Caco-2 (cell line): ENCODE measurements around the gene RNF208. TPM values are rescaled to one million over a fixed set of nuclear protein-coding genes. Genes with fewer than 3 reads are reported as not detected.

Experiments
- BruUV-seq: library from RNA; stranded (reverse); fragments of 400-500 nt; replicated peaks from 2 replicates; lab custom pipeline; 2021; lab: Mats Ljungman, UMichigan
- CTCF ChIA-PET: fragments of 300-600 bp; sonication (Branson Sonifier 250); formaldehyde crosslinking; loops from one replicate; lab custom pipeline; 2022; ENCODE audit warnings: antibody characterized with exemption; lab: Charles Lee
- POLR2A ChIA-PET: fragments of 300-600 bp; sonication (Branson Sonifier 250); formaldehyde crosslinking; loops from one replicate; lab custom pipeline; 2022; ENCODE audit warnings: antibody characterized with exemption; lab: Charles Lee
- DNase-seq, 2 experiments: peaks; one replicate each; pipeline versions ENCODE4 v3.0.0 to v3.0.0-alpha.2; 2020 to 2022
- H3K27me3 ChIP-seq: replicated peaks from 2 replicates; pipeline ENCODE4 v1.6.0; 2011; ENCODE audit warnings: low read length; ENCODE audit not compliant: control insufficient read depth, insufficient read depth
- H3K36me3 ChIP-seq: 2 replicates; pipeline ENCODE4 v1.5.1; 2011; ENCODE audit warnings: low read length; ENCODE audit not compliant: control insufficient read depth, insufficient read depth
- H3K4me1 ChIP-seq: fragments of 250-450 bp; sonication (Bioruptor Pico); 2 replicates; pipeline ENCODE4 v1.5.1; 2020; ENCODE audit warnings: mild to moderate bottlenecking
- H3K4me3 ChIP-seq: 2 replicates; pipeline ENCODE4 v1.5.1; 2011; ENCODE audit warnings: low read depth, mild to moderate bottlenecking, control low read depth, low read length
- H3K9me3 ChIP-seq: fragments of 250-450 bp; sonication (Bioruptor Pico); 2 replicates; pipeline ENCODE4 v1.5.1; 2020; ENCODE audit warnings: mild to moderate bottlenecking, moderate library complexity
- H3K27ac Mint-ChIP-seq: one replicate; pipeline ENCODE4 v1.8.0; 2022; ENCODE audit warnings: mixed read lengths; ENCODE audit not compliant: unreplicated experiment
- H3K27me3 Mint-ChIP-seq: one replicate; pipeline ENCODE4 v1.8.0; 2022; ENCODE audit warnings: mixed read lengths; ENCODE audit not compliant: insufficient read depth, unreplicated experiment
- H3K36me3 Mint-ChIP-seq: one replicate; pipeline ENCODE4 v1.8.0; 2022; ENCODE audit warnings: mild to moderate bottlenecking, mixed read lengths; ENCODE audit not compliant: insufficient read depth, unreplicated experiment
- H3K4me1 Mint-ChIP-seq: one replicate; pipeline ENCODE4 v1.8.0; 2022; ENCODE audit warnings: low read depth, mixed read lengths; ENCODE audit not compliant: unreplicated experiment
- H3K4me3 Mint-ChIP-seq: one replicate; pipeline ENCODE4 v1.8.0; 2022; ENCODE audit warnings: mild to moderate bottlenecking, moderate library complexity, mixed read lengths; ENCODE audit not compliant: unreplicated experiment
- H3K9me3 Mint-ChIP-seq: one replicate; pipeline ENCODE4 v1.8.0; 2022; ENCODE audit warnings: mixed read lengths; ENCODE audit not compliant: unreplicated experiment
- CTCF ChIP-seq, 2 experiments: fragments of 200-600 bp in 1 of 2; IDR thresholded peaks; 1 replicate in 1 of 2; 2 replicates in 1 of 2; pipeline versions ENCODE4 v1.5.1 to v1.8.0; 2011 to 2022; ENCODE audit warnings: antibody characterized with exemption in 1 of 2, control low read depth in 1 of 2, inconsistent platforms in 1 of 2, low read depth in 1 of 2, low read length in 1 of 2, mild to moderate bottlenecking in 1 of 2, moderate library complexity in 1 of 2; ENCODE audit not compliant: insufficient read depth in 1 of 2, severe bottlenecking in 1 of 2, unreplicated experiment in 1 of 2
- intact Hi-C: fragments of 100-400 bp; cut with micrococcal nuclease; formaldehyde crosslinking; loops from one replicate; pipeline ENCODE4 v1.10.0; 2022; ENCODE audit not compliant: unreplicated experiment
- total RNA-seq: library from RNA; stranded (reverse); gene quantifications from 2 replicates; pipeline ENCODE4 v1.2.3, GENCODE V29; 2022

Gene RNF208
- total RNA-seq, 1 experiment from 2014 or later = 6.5 TPM

- no peaks in the 10 kb centered on the region for H3K9me3 ChIP-seq
- Mint-ChIP-seq H3K27ac (no peak overlapping the region), H3K27me3 (peaks cover 3% of the 10 kb centered on the region), H3K4me1 (peaks cover 13% of the 10 kb centered on the region), H3K36me3 (peaks cover 36% of the 10 kb centered on the region), H3K4me3 (no peak overlapping the region), H3K9me3 (no peaks in the 10 kb centered on the region)
- no peak overlapping the region for H3K4me3 ChIP-seq
- ChIA-PET POLR2A (interaction anchor here (0.5 to 1.1 kb wide), 6 partner anchors 10 to 190 kb away, joined by 3 to 9 read pairs (median 4); partner anchors contain the start of gene RNF224), CTCF (interaction anchor here (0.5 to 1.5 kb wide), 43 partner anchors 10 to 437 kb away, joined by 3 to 27 read pairs (median 4); partner anchors contain the start of genes ANAPC2, ENTPD8, LRRC26 and MAN1B1)
- DNase-seq = no peak
- BruUV-seq = no TSS peak
- H3K4me1 ChIP-seq = peaks cover 17% of the 10 kb centered on the region
- H3K36me3 ChIP-seq = no peaks in the 10 kb centered on the region
- H3K27me3 ChIP-seq = no peaks in the 10 kb centered on the region
- TF ChIP-seq CTCF (IDR thresholded peaks at IDR 0.05; ENCODE audit: insufficient read depth in 1 of 2, low read depth in 1 of 2, low read length in 1 of 2, severe bottlenecking in 1 of 2, unreplicated experiment in 1 of 2) = no peak
- intact Hi-C loops = loop anchor here (1.0 to 5.0 kb wide), 2 partner anchors 10 to 35 kb away; partner anchors contain the start of genes RNF224 and TPRN
Observed at GRCh38 chr9:137236936-137237421, 14.9 kb upstream of the RNF208 start.

GRCh38 chr9:137236238-137236935, 14.3 kb upstream of the RNF208 start:
- no peaks in the 10 kb centered on the region for H3K36me3 ChIP-seq
- intact Hi-C loops = loop anchor here (1.0 to 5.0 kb wide), 2 partner anchors 9 to 34 kb away; partner anchors contain the start of genes RNF224 and TPRN
- ChIA-PET POLR2A (interaction anchor here (0.5 to 1.1 kb wide), 6 partner anchors 9 to 190 kb away, joined by 3 to 9 read pairs (median 4); partner anchors contain the start of gene RNF224), CTCF (interaction anchor here (0.5 to 1.4 kb wide), 44 partner anchors 9 to 436 kb away, joined by 3 to 27 read pairs (median 4); partner anchors contain the start of genes ANAPC2, ENTPD8, LRRC26 and MAN1B1)
- no peak overlapping the region for H3K4me3 ChIP-seq
- peaks cover 30% of the 10 kb centered on the region for H3K36me3 Mint-ChIP-seq
- H3K4me1 ChIP-seq = peaks cover 17% of the 10 kb centered on the region
- no peak overlapping the region for H3K4me3 Mint-ChIP-seq
- no peaks in the 10 kb centered on the region for H3K9me3 ChIP-seq
- no peaks in the 10 kb centered on the region for H3K9me3 Mint-ChIP-seq
- H3K27me3 Mint-ChIP-seq = peaks cover 3% of the 10 kb centered on the region
- TF ChIP-seq CTCF (IDR thresholded peaks at IDR 0.05; ENCODE audit: insufficient read depth in 1 of 2, low read depth in 1 of 2, low read length in 1 of 2, severe bottlenecking in 1 of 2, unreplicated experiment in 1 of 2) = peak; percentile 98
- peak; percentile 91 to 93 for DNase-seq
- H3K27ac Mint-ChIP-seq = no peak overlapping the region
- no TSS peak for BruUV-seq
- no peaks in the 10 kb centered on the region for H3K27me3 ChIP-seq
- peaks cover 13% of the 10 kb centered on the region for H3K4me1 Mint-ChIP-seq
